Kidney epithelial cell (primary cell): ENCODE results near the gene PLAU. TPM values are rescaled to one million over a fixed set of nuclear protein-coding genes. Genes with fewer than 3 reads are reported as not detected.
"Not testable (repeated sequence)": the region's sequence is repeated elsewhere in the genome, so short reads cannot be mapped to it uniquely, and the experiment has no call there.

Experiments
- DNase-seq: peaks from one replicate; pipeline ENCODE4 v3.0.0-alpha.2; 2010; ENCODE audit warnings: low read depth
- H3K27me3 ChIP-seq: 2 replicates; pipeline ENCODE4 v1.6.0; 2011; ENCODE audit warnings: low read length; ENCODE audit not compliant: control insufficient read depth, insufficient read depth
- H3K36me3 ChIP-seq: 2 replicates; pipeline ENCODE4 v1.5.1; 2011; ENCODE audit warnings: low read length; ENCODE audit not compliant: control insufficient read depth, insufficient read depth
- H3K4me3 ChIP-seq: 2 replicates; pipeline ENCODE4 v1.5.1; 2011; ENCODE audit warnings: low read depth, mild to moderate bottlenecking, control low read depth, low read length
- CTCF ChIP-seq: IDR thresholded peaks from 2 replicates; pipeline ENCODE4 v1.5.1; 2011; ENCODE audit warnings: mild to moderate bottlenecking, moderate library complexity, low read length, control low read depth, inconsistent platforms; ENCODE audit not compliant: insufficient read depth, poor library complexity, severe bottlenecking
- total RNA-seq: library from RNA; depleted of rRNA; stranded (reverse); fragments of >200 nt; gene quantifications from 2 replicates; pipeline ENCODE4 v1.2.3, GENCODE V29; 2015

Gene PLAU
- total RNA-seq, 1 donor from 2014 or later, result 709 TPM

DNA sequence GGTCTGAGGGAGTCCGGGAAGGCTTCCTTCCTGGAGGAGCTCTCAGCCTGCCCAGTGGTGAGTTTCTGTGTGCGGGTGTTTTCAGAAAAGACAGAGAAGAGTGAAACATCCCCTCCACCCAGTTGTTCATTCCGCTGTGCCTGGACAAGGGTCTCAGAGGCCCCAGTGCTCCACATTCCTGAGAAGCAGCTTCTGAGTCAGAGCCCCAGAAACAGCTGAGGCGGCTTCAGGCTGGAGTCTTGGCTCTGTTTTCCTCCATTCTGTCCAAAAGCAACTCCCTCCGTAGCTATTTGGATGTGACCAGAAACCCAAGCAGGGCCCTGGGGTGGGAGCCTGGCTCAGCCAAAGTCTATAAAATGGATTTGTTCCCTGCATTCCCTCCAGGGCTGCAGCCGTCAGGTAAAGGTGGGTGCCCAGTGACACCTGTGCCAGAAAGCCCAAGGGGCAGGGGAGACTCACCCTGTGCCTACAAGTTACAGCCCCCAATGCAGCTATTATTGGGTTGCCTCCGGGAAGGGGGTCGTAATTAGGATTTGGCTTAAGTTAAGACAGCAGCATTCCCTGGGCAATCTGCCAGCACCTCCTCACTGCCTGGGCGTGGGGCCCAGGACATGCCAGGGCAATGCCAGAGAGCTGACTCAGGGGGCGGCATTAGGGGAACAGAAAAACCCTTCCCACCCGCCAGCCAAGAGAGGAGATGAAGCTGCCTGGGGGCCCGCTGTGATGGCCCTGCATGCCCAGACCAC is 23.5 kb upstream of the PLAU start:
- Histone ChIP-seq H3K4me3 (no peak overlapping the region), H3K27me3 (no peaks in the 10 kb centered on the region), H3K36me3 (no peaks in the 10 kb centered on the region)
- no peak for TF ChIP-seq CTCF
- DNase-seq, result no peak

DNA sequence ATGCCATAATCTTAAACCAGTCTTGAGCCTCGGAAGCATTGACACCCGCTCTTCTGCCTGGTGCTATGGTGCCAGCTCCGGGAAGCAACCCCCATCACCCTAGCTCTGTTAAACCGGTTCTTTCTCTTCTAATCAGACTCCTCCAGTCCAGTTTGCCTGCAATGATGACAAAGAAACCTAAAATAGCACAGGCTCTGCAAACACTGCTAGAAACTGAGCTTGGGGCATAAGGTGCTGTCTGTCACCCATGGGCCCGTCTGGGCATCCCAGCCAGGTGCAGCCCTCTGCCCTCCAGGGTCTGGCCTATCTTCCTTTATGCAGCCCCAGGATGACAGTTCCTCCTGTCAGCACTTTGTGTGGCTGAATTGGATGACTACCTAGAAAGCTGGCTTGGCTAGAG is 22.4 kb upstream of the PLAU start:
- H3K4me3 ChIP-seq, result no peak overlapping the region
- no peaks in the 10 kb centered on the region for H3K27me3 ChIP-seq
- no peaks in the 10 kb centered on the region for H3K36me3 ChIP-seq
- no peak for DNase-seq
- no peak for TF ChIP-seq CTCF

GRCh38 chr10:73889014-73889413 is 21.9 kb upstream of the PLAU start:
- no peak for TF ChIP-seq CTCF
- Histone ChIP-seq H3K4me3 (no peak overlapping the region), H3K36me3 (no peaks in the 10 kb centered on the region), H3K27me3 (no peaks in the 10 kb centered on the region)
- no peak for DNase-seq

DNA sequence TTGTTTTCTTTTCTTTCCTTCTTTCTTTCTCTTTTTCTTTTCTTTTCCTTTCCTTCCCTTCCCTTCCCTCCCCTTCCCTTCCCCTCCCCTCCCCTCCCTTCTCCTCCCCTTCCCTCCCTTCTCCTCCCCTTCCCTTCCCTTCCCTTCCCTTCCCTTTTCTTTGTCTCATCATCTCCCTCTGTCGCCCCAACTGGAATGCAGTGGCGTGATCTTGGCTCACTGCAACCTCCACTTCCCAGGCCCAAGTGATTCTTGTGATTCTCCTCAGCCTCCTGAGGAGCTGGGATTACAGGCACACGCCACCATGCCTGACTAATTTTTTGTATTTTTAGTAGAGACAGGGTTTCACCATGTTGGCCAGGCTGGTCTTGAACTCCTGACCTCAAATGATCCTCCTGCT is 21.5 kb upstream of the PLAU start:
- not testable (repeated sequence) for H3K4me3 ChIP-seq, H3K27me3 ChIP-seq, H3K36me3 ChIP-seq, DNase-seq

DNA sequence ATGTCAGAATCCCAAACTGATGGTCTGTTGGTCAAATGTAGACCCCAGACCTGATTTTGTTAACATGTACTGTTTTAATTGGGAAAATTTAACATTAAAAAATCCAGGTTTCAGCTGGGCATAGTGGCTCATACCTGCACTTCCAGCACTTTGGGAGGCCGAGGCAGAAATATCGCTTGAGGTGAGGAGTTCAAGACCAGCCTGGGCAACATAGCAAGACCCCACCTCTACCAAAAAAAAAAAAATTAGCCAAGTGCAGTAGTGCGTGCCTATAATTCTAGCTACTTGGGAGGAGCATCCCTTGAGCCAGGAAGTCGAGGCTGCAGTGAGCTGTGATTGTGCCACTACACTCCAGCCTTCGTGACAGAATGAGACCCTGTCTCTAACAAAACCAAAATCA is 20.7 kb upstream of the PLAU start:
- TF ChIP-seq CTCF, result no peak

DNA sequence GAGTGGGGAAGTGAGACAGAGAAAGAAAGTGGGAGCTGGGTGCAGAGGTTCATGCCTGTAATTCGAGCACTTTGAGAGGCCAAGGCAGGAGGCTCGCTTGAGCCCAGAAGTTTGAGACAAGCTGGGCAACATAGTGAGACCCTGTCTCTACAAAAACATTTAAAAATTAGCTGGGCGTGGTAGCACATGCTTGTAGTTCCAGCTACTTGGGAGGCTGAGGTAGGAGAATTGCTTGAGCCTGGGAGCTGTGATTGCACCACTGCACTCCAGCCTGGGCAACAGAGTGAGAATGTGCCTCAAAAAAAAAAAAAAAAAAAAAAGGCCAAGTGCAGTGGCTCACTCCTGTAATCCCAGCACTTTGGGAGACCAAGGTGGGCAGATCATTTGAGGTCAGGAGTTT is 20.1 kb upstream of the PLAU start:
- not testable (repeated sequence) for DNase-seq, H3K27me3 ChIP-seq, H3K36me3 ChIP-seq, H3K4me3 ChIP-seq

More for the DNA sequence above, 20.7 kb upstream of the PLAU start:
- Histone ChIP-seq H3K4me3 (no peak overlapping the region), H3K27me3 (no peaks in the 10 kb centered on the region), H3K36me3 (no peaks in the 10 kb centered on the region)
- no peak for DNase-seq

GRCh38 chr10:73891540-73891939 is 19.4 kb upstream of the PLAU start:
- no peak for TF ChIP-seq CTCF
- no peak for DNase-seq
- no peaks in the 10 kb centered on the region for H3K27me3 ChIP-seq

More at GRCh38 chr10:73891540-73891939, 19.4 kb upstream of the PLAU start:
- Histone ChIP-seq H3K36me3 (no peaks in the 10 kb centered on the region), H3K4me3 (no peak overlapping the region)
